ENCODE results near the gene MYH7.

The MYH7 gene

DNA sequence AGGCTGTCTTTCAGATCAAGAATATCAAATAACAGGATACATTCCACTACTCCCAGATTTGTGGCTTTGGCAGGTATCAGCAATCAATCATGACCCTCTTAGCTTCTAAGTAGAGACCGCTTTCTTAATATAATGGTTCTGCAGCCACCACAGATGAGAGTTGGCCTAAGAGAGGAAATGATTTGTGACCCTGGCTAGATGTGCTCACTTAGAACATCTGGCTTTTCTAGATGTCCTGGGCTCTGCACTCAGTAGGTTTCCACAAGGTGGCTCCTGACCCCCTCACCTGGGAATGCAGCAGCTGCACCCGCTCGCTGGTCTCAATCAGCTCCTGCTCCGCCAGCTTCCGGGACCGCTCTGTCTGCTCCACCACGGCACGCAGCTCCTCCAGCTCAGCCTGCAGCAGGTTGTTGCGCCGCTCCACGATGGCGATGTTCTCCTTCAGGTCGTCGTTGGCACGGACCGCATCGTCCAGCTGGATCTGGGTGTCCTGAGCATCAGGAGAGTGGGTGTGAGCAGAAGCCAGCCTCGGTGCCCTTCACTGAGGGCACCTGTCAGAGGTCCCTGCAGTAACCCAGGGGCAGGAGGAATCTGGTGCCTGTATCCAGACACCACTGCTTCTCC, 49.7 kb downstream of the MYH7 start:
- no peak for DNase-seq

DNA sequence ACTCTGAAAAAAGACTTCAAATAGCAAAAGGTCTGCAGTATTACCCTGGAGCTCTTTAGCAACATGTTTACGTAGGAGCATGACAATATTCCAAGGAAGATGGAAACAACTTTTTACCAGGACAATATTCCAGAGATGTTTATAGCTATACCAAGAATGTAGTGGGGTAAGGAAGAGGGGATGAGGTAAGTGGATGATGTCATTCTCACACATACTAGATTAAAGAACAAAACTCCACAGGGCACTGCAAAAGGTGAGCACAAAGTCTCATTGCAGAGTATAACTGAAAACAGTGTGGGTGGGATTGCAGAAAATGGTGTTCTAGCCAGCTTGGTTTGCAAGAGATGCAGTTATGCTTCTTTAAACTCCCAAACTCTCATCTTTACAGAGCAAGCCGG, 50.2 kb downstream of the MYH7 start:
- no peak for DNase-seq

DNA sequence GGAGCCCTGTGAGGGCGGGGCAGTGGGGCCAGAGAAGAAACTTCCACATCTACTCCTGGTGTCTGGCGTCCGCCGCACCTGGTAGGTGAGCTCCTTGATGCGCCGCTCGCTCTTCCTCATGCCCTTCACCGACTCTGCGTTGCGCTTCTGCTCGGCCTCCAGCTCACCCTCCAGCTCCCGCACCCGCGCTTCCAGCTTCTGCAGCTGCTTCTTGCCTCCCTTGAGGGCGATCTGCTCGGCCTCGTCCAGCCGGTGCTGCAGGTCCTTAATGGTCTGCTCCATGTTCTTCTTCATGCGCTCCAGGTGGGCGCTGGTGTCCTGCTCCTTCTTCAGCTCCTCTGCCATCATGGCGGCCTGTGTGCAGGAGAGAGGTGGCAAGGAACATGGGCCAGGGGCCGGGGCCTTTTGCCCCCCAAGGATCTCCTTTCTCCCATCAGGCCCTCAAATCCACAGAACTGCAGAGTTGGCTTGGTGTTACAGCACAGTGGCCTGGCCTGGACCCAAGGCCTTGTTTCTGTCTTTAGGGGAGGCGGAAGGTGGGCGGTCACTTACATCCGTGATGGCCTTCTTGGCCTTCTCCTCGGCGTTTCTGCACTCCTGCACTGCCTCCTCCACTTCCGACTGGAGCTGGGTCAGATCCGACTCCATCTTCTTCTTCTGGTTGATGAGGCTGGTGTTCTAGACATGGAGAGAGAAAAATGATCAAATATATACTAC, 50.9 kb downstream of the MYH7 start:
- DNase-seq = no peak

DNA sequence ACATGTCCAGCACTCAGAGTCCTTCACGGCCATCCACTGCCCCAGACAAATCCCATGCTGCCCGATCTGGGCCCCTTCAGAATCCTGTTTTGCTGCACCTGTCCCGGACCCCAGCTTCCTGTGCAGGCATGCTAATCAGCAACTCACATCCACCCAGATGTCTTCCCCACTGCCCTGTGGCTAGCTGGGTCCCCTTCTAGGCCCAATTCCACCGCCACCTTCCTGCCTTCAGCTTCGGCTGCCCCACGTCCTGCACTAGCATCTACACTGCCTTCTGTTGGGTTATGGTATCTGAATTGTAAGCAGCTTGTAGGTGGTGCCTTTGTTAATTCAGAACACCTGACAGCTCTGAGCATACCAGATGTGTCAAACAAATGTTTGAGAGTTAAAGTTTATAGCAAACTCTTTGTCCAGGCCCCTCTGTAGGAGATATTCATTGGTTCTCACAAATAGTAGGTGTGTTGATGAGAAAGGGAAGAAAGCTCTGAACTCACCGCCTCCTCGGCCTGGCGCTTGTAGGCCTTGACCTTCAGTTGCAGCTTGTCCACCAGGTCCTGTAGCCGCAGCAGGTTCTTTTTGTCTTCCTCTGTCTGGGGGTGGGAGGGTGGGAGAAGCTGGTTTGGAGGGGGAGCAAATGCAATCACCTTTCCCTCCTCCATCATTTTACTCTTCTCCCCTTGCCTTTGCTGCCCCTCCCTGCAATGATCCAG, 52.6 kb downstream of the MYH7 start:
- DNase-seq = no peak

DNA sequence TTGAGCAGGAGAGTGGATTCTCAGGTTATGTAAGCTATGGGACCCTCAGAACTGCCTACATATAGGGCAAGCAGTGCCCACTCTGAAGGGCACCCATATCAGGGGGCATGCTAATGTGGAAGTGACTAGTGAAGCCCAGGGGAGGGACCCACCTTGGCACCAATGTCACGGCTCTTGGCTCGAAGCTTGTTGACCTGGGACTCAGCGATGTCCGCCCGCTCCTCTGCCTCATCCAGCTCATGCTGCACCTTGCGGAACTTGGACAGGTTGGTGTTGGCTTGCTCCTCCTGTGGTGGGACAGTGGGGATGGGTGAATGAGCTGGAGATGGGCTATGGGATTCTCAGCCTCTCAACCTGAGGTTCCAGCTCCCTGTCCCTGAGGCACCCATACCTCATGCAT, 53.2 kb downstream of the MYH7 start:
- no peak for DNase-seq

DNA sequence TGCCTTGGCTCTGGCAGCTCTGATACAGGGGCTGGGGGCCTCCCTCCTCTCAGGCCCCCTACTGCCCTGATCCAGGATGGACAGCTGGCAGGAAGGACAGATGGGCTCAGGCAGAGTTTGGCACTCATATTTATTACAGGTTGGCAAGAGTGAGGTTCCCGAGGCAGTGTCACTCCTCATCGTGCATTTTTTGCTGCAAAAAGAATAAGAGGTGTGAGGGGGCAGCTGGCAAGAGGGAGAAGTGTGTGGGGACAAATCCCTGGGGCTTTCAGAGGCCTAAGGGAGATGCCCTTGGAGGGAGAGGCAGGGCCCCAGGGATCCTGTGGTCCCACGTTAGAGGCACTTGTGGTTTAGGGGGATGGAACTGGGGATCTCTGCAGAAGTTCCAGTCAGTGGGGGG, 53.6 kb downstream of the MYH7 start:
- no peak for DNase-seq

DNA sequence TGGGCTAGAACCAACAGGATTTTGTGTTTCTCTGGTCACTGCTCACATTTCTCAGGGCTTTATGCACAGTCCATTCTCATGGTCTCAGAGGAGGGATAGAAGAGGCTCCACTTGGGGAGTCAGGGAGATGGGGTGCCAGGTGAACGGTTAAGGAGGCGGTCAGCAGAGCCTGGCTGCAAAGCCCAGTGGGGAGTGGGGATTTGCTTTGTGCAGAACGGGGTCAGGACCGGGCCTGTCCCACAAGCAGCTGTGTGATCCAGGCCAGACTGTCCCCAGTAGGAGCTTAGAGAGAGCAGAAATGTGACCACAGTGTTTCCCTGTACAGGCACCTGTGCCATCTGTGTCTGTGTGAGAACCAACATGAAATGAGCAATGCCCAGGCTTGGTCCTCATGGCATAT, 54.5 kb downstream of the MYH7 start:
- no peak for DNase-seq

DNA sequence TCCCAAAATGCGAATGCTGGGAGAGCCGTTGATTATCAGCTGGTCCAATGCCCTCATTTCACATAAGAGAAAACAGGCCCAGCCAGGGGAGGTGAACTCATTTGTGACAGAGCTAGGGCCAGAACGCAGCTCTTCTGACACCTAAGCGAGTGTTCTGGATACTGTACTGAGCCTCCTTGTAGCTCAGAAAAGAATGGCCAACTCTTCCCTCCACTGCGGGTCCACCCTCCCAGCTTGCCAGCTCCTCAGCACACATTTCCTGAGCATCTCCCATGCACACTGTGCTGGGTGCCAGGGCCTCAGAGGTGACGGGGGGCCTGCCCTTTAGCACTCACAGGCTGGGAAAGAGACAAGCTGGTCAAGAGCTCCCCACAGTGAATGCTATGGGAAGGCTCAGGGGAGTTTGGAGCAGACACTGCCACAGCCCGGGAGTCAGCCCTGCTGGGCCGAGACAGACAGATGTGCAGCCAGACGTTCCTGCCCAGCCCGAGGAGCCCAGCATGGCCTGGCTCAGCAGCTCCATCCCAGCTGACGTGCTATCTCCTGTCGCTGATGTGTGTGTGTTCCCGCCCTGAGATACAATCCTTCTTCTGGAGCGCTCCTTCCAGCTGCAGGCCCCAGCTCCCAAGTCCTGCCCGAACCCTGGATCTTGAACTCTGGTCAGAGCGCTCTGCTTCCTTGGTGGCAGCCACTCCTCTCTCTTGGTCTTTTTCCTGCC, 55.1 kb downstream of the MYH7 start:
- DNase-seq = no peak

DNA sequence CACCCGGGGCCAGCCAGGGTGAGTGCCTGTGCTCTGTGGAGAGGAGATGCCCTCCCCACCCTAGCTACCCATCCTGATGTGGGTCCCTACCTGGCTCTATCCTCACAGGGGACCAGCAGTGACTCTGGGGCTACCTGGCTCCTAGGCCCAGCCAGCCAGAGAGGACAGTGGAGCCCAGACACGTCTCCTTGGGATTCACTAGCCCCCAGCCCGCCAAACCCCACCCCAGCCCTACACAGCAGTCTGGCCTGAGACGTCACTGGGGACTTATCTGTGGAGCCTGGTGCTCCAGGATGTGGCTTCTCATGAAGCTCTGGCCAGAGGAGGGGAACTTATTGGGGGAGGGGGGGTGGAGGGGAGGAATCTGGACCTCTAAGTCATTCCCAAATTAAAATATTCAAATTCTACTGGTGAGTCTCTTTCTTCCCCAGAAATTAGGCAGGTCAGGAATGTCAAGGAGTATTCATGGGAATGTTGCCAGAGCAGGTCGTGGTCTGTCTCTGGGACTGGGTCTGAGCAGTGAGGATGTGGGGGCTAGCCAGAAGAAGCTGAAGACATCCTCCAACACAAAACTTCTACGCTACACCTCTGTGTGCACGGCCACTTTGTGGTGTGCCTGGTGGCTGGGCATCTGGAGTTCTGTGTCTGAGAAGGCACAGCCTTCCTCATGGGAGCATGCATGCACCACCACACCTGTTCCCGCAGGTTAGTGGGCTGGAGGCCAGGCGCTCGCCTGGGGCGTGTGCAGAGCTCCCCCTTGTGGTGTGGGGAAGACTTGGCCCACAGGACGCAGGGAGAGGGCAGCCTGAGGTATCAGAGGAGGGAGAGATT, 55.9 kb downstream of the MYH7 start:
- DNase-seq = no peak

DNA sequence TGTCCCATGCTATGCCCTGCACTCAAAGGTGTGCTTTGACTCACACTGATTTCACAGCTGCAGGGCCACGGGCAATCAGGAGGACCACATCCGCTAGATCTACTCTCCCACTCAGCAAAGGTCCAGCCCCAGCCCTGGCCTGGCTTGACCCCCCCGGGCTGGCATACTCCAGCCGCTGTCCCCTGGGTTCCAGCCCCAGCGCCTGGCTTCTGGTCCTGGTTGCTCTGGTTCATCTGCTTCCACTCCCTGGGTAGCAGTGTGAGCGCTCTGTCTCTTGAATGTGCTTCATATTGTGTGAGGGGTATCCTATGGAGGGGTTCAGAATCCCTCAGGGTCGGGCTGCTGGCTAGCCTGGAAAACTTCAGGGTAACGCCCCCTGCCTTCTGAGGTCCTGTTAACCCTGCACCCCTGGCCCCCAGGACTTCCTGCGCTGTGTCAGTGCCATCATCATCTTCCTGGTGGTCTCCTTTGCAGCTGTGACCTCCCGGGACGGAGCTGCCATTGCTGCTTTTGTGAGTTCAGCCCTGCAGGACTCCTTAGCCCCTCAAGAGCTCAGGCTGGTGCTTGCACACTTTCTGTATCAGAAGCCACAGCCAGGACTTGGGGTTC, 56.7 kb downstream of the MYH7 start:
- DNase-seq = no peak

DNA sequence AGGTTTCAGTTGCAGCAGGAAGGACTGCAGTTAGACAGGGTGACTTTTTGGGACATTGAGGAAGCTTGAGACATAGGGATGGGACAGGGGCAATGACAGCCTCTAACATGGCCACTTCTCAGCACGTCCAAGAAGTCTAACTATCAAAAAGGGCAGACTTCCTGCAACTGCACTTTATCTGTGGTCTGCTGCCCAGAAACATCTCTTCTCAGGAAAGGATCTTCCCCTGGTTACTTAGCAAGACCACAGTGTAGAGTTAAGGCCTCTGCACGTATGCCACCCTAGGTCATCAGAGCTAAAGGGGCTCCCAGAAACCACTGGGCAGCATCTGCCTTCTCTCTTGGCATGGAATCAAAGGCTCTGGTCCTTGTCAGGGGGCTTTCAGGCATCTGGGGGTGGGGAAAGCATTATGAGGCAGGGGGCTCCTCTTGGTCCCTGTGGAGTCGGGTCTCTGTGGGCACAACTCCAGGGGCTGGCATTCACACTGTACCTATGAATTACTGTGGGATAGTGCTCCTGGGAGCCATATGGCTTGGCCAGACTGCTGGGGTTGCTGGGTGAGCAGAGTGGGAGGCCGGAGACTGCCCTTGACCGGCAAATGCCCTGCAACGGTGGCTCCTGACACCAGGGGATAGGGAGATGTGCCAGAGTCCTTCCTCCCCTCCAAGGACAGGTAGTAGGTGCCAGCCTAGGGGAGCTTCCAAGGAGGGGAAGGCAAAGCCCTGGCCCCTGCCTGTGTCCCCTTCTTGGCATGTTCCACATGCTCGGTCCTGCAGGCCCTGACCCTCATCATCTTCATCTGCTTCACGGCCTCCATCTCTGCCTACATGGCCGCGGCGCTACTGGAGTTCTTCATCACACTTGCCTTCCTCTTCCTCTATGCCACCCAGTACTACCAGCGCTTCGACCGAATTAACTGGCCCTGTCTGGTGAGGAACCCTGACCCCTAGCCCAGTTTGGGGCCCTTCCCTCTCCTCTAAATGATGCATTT, 57.6 kb downstream of the MYH7 start:
- DNase-seq = no peak

DNA sequence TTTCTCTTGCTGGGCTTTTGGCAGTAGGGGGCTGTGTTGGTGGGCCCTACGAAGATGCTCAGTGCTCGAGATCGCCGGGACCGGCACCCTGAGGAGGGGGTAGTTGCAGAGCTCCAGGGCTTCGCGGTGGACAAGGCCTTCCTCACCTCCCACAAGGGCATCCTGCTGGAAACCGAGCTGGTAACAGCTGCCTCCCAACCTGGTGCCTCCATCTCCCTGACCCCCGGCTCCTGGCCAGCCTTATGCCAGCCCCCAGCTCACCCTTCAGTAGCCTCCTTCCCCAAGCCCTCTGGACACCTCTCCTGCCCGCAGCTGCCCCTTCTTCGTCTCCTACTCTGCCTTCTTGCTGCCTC, 58.3 kb downstream of the MYH7 start:
- DNase-seq = no peak

DNA sequence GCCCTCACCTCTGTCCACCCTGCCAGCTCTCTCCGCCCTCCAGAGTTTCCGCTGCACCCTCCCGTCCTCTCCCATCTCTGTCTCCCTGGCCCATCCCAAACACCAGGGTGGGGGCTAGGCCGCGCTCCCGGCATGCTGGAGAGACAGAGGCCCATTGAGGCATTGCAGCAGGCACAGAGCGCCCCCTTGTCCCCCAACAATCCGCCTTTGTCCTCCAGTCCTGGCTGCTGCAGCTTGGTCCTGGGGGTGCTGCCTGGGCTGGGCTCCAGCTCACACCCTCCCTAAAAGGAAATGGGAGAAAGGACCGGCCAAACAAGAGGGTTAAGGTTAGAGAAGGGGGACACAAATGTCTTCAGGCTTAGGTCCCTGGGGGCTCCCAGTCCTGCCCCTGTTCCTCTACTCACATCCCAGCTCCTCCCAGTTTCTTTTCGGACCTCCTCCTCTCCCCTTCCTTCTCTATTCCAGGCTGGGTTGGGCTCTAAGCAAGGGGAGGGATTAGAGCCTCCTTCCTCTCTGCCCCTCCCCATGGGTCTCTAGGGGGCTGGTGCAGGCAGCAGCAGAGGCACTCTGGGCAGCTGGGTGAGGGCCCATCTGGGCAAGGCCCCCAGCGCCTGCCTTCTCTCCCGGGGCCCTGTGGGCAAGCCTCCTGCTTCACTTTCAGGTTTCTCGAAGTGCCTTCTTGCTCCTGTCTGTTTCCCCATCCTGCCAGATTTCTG, 58.8 kb downstream of the MYH7 start, which contains the start of gene CMTM5:
TSS of gene CMTM5 (plus strand) at position 565 of the 716 bp plus-strand sequence. CDS start 206 bp downstream, outside the sequence.
- no peak for DNase-seq

DNA sequence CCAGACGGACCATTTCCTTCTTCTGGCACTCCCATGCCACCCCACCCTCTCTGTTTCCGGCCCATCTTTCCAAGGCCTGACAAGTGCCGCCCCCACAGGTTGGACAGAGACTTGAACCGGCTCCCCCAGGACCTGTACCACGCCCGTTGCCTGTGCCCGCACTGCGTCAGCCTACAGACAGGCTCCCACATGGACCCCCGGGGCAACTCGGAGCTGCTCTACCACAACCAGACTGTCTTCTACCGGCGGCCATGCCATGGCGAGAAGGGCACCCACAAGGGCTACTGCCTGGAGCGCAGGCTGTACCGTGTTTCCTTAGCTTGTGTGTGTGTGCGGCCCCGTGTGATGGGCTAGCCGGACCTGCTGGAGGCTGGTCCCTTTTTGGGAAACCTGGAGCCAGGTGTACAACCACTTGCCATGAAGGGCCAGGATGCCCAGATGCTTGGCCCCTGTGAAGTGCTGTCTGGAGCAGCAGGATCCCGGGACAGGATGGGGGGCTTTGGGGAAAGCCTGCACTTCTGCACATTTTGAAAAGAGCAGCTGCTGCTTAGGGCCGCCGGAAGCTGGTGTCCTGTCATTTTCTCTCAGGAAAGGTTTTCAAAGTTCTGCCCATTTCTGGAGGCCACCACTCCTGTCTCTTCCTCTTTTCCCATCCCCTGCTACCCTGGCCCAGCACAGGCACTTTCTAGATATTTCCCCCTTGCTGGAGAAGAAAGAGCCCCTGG, 59.8 kb downstream of the MYH7 start:
- DNase-seq = no peak

DNA sequence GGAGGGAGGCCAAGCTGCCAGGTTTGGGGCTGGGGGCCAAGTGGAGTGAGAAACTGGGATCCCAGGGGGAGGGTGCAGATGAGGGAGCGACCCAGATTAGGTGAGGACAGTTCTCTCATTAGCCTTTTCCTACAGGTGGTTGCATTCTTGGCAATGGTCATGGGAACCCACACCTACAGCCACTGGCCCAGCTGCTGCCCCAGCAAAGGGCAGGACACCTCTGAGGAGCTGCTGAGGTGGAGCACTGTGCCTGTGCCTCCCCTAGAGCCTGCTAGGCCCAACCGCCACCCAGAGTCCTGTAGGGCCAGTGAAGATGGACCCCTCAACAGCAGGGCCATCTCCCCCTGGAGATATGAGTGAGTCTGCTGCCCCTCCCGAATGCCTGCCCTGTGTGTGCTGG, 62.4 kb downstream of the MYH7 start:
- no peak for DNase-seq

DNA sequence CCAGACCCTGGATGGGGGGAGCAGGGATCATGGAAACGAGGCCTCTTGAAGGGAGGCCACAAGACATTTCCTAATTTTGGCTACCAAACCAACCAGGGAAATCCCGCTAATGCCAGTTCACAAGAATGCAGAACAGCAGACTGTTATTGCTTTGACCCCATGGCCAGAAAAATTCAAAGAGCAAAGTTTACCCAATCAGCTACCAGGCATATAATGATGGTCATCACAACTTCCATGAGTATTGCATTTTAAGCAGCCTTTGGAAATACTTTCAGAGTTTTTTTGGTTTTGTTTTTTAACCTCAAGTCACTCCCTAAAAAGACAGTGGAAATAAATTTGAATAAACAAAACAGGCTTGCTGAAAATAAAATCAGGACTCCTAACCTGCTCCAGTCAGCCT, 63.0 kb downstream of the MYH7 start, which contains the start of gene IL25:
TSS of gene IL25 (plus strand) at position 301 of the 400 bp plus-strand sequence.
- no peak for DNase-seq

DNA sequence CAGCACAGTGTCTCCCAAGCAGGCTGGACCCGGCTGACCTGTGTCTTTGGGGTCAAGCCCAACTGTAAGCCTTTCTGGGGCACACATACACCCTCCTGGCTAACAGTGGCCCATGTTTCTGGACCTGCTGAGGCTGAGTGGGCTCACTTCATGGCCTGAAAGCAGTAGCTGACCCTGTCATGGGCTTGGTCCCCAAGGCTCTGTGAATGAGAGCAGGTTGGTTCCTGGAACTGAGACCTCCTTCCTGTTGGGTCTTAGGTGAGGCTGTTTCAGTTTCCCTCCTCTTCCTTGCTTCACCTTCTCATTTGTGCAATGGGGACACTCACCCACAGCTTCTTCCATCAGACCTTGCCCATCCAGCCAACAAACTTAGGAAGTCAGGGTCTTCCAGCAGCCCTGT, 63.6 kb downstream of the MYH7 start:
- no peak for DNase-seq

DNA sequence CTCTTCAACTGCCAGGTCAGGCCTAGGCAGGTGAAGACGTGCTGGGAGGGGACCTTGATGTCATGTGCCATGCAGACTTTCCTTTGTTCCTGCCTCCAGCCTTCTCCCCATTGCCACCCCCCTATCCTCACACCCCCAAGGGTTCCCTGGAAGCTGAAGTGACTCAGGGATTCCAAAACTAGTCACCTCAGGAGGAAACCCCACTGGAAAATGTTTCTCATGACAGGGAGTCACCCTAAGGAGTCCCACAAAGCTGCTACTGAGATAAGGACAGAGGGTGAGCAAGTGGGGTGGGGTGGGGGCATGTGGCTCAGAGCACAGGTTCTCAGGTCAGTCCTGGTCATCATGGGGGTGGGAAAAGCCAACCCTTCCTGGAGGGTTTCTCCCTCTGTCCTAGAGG, 65.2 kb downstream of the MYH7 start:
- DNase-seq = no peak

DNA sequence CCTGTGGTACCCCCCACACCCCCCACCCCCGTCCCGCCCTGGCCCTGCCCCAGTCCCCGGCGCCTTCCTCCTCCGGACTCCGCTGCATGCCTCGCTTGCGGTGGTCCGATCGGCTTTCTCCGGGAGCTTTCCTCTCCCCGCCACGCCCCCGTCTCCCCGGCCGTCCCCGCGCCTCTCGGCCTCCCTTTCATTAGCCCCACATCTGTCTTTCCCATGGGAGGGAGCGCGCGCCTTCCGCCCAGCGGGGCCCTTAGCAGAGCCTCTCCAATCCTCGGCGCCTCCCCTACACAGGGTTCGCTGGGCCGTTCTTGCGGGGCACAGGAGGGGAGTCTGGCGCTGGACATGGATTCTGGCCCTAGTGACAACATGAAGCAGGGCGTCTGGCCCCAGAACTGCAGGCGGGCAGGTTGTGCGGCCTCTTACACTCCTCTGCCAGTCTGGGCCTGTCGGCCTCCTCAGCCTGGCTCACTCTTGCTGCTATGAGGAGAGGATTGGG, 69.0 kb downstream of the MYH7 start:
- no peak for DNase-seq
